ENCODE results near the gene TRIM71. TPM values are rescaled to one million over a fixed set of nuclear protein-coding genes. Genes with fewer than 3 reads are reported as not detected.
"Not testable (repeated sequence)": the region's sequence is repeated elsewhere in the genome, so short reads cannot be mapped to it uniquely, and the experiment has no call there.

Gene TRIM71
- total RNA-seq, 5 donors from 2014 or later (not counting 1 experiment from before 2014, with no cell fraction given), result 0.05 to 0.32 (median 0.29) TPM; not detected in 1

DNA sequence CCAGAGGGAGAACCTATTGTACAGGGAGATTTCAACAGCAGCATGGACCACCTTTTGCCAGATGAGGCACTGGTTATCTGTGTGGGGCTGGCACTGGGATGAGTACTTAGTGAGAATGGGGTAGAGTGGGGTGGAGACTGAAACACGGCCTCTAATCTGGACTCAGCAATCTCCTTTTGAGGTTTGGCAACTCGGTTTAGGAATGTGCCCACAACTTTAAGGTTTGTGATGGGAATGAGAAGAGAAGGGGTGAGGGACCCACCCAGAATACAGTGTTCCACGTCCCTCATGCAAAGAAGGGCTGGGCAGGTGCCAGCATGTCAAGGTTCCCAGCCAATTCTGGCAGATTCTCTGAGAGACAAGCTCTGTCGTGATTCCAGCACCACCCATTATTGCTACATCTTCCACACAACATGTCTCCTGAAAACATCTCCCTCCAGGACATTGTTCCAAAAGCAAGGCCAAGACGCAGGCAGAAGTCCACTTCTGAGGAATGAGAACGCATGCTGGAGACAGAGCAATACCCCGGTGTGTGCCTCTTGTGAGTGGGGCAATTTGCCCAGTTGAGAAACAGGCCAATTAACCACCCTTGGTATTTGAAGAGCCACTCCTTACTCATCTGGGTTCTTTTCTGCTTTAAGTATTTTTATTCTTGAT lies 96.1 kb downstream of the TRIM71 start:
- no peaks in the 10 kb centered on the region for H3K27me3 Mint-ChIP-seq
- ChIA-PET POLR2A (interaction anchor here in 1 of 2 donors (0.6 kb wide), 1 partner anchor 148 kb away, joined by 3 read pairs; no protein-coding TSS in a partner anchor), CTCF (interaction anchor here in 1 of 2 donors (0.6 kb wide), 1 partner anchor 12 kb away, joined by 8 read pairs; no protein-coding TSS in a partner anchor)
- peaks cover 7% of the 10 kb centered on the region for H3K36me3 Mint-ChIP-seq
- Histone ChIP-seq H3K36me3 (ENCODE audit: control insufficient read depth in 2 of 2, extremely low read depth in 1 of 2, insufficient read depth in 1 of 2, low read length in 1 of 2) (no peaks in the 10 kb centered on the region), H3K9me3 (no peaks in the 10 kb centered on the region), H3K4me3 (ENCODE audit: control insufficient read depth in 1 of 2, extremely low read depth in 1 of 2, low read length in 1 of 2) (no peak overlapping the region), H3K4me1 (ENCODE audit: control insufficient read depth in 1 of 2, extremely low read depth in 1 of 2, insufficient read depth in 2 of 2, low read length in 2 of 2) (no peaks in the 10 kb centered on the region), H3K27me3 (replicated peaks in 1 of 2; ENCODE audit: control insufficient read depth in 2 of 2, extremely low read depth in 1 of 2, insufficient read depth in 2 of 2, low read length in 1 of 2) (no peaks in the 10 kb centered on the region), H3K27ac (ENCODE audit: low read length) (no peak overlapping the region)
- no peak overlapping the region for H3K4me3 Mint-ChIP-seq
- H3K27ac Mint-ChIP-seq, result no peak overlapping the region
- no peak for DNase-seq
- H3K9me3 Mint-ChIP-seq, result peaks cover 0 to 12% (median 10%) of the 10 kb centered on the region in 3 donors
- 63% methylated on average over 3 of the region's 7 CpGs for WGBS (ENCODE audit: insufficient coverage)
- H3K4me1 Mint-ChIP-seq, result peaks cover 0 to 9% (median 8%) of the 10 kb centered on the region in 3 donors
- ATAC-seq (replicated peaks in 1 of 4), result no peak

- peaks cover 1 to 4% of the 10 kb centered on the region in 2 donors for H3K27me3 Mint-ChIP-seq
- peaks cover 0 to 12% (median 10%) of the 10 kb centered on the region in 3 donors for H3K9me3 Mint-ChIP-seq
- peaks cover 7% of the 10 kb centered on the region for H3K36me3 Mint-ChIP-seq
- H3K4me1 Mint-ChIP-seq, result no peaks in the 10 kb centered on the region
- H3K4me3 Mint-ChIP-seq, result no peak overlapping the region
- no CpG with 5 or more reads among the region's 2 CpGs for WGBS (ENCODE audit: insufficient coverage)
- no peak for DNase-seq
- Histone ChIP-seq H3K9me3 (no peaks in the 10 kb centered on the region), H3K36me3 (ENCODE audit: control insufficient read depth in 2 of 2, extremely low read depth in 1 of 2, insufficient read depth in 1 of 2, low read length in 1 of 2) (no peaks in the 10 kb centered on the region), H3K4me3 (ENCODE audit: control insufficient read depth in 1 of 2, extremely low read depth in 1 of 2, low read length in 1 of 2) (no peak overlapping the region), H3K4me1 (ENCODE audit: control insufficient read depth in 1 of 2, extremely low read depth in 1 of 2, insufficient read depth in 2 of 2, low read length in 2 of 2) (no peaks in the 10 kb centered on the region), H3K27me3 (replicated peaks in 1 of 2; ENCODE audit: control insufficient read depth in 2 of 2, extremely low read depth in 1 of 2, insufficient read depth in 2 of 2, low read length in 1 of 2) (peaks cover 0 to 3% of the 10 kb centered on the region in 2 experiments), H3K27ac (ENCODE audit: low read length) (no peak overlapping the region)
- ATAC-seq (replicated peaks in 1 of 4), result no peak
- ChIA-PET POLR2A (no interaction called here), CTCF (no interaction called here)
- no peak overlapping the region for H3K27ac Mint-ChIP-seq
These were observed 102.1 kb downstream of the TRIM71 start for GRCh38 chr3:32919920-32920319.

DNA sequence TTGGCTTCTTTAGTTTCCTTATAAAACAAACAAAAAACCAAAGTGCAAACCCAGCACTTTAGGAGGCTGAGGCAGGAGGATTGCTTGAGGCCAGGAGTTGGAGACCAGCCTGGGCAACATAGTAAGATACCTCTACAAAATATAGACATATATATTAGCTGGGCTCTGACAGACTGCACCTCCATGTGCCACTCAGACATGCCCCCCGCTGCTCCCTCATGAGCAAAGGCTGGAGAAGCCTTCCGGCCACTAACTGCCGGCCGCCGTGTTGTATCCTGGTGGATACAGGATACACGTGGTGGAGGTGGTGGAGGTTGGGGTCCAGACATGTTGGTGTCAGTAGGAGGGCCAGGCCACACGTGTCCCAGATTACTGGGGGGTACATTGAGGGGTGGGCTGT lies 104.3 kb downstream of the TRIM71 start:
- no peak overlapping the region for H3K27ac Mint-ChIP-seq
- H3K36me3 Mint-ChIP-seq, result peaks cover 2% of the 10 kb centered on the region
- H3K4me3 Mint-ChIP-seq, result no peak overlapping the region
- Histone ChIP-seq H3K36me3 (ENCODE audit: control insufficient read depth in 2 of 2, extremely low read depth in 1 of 2, insufficient read depth in 1 of 2, low read length in 1 of 2) (no peaks in the 10 kb centered on the region), H3K27ac (ENCODE audit: low read length) (no peak overlapping the region), H3K4me3 (ENCODE audit: control insufficient read depth in 1 of 2, extremely low read depth in 1 of 2, low read length in 1 of 2) (no peak overlapping the region), H3K4me1 (ENCODE audit: control insufficient read depth in 1 of 2, extremely low read depth in 1 of 2, insufficient read depth in 2 of 2, low read length in 2 of 2) (no peaks in the 10 kb centered on the region), H3K9me3 (no peaks in the 10 kb centered on the region), H3K27me3 (replicated peaks in 1 of 2; ENCODE audit: control insufficient read depth in 2 of 2, extremely low read depth in 1 of 2, insufficient read depth in 2 of 2, low read length in 1 of 2) (peaks cover 0 to 3% of the 10 kb centered on the region in 2 experiments)
- WGBS (ENCODE audit: insufficient coverage), result 78% methylated on average over 7 of the region's 7 CpGs
- POLR2A ChIA-PET, result interaction anchor here in 1 of 2 donors (0.6 kb wide), 1 partner anchor 13 kb away, joined by 7 read pairs; no protein-coding TSS in a partner anchor
- peaks cover 0 to 7% (median 4%) of the 10 kb centered on the region in 3 donors for H3K9me3 Mint-ChIP-seq
- no peaks in the 10 kb centered on the region for H3K4me1 Mint-ChIP-seq
- no peak for DNase-seq
- CTCF ChIA-PET, result no interaction called here
- peaks cover 1 to 4% of the 10 kb centered on the region in 2 donors for H3K27me3 Mint-ChIP-seq
- ATAC-seq (replicated peaks in 1 of 4), result no peak

DNA sequence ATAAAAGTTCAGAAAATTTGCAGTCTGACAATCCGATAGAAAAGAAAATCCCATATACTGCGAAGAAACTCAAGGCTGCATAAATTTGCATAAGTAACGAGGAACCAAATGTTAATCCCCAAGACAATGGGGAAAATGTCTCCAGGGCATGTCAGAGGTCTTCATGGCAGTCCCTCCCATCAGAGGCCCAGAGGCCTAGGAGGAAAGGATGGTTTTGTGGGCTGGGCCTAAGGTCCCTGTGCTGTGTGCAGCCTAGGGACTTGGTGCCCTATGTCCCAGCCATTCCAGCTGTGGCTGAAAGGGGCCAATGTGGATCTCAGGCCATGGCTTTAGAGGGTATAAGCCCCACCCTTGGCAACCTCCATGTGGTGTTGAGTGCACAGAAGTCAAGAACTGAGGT lies 112.4 kb downstream of the TRIM71 start:
- Mint-ChIP-seq H3K9me3 (no peaks in the 10 kb centered on the region), H3K4me3 (no peak overlapping the region), H3K36me3 (no peaks in the 10 kb centered on the region), H3K27me3 (peaks cover 9 to 14% of the 10 kb centered on the region in 2 donors), H3K4me1 (no peaks in the 10 kb centered on the region), H3K27ac (no peak overlapping the region)
- Histone ChIP-seq H3K36me3 (ENCODE audit: control insufficient read depth in 2 of 2, extremely low read depth in 1 of 2, insufficient read depth in 1 of 2, low read length in 1 of 2) (no peaks in the 10 kb centered on the region), H3K9me3 (no peaks in the 10 kb centered on the region), H3K27me3 (replicated peaks in 1 of 2; ENCODE audit: control insufficient read depth in 2 of 2, extremely low read depth in 1 of 2, insufficient read depth in 2 of 2, low read length in 1 of 2) (peaks cover 0 to 6% of the 10 kb centered on the region in 2 experiments), H3K4me1 (ENCODE audit: control insufficient read depth in 1 of 2, extremely low read depth in 1 of 2, insufficient read depth in 2 of 2, low read length in 2 of 2) (no peaks in the 10 kb centered on the region), H3K4me3 (ENCODE audit: control insufficient read depth in 1 of 2, extremely low read depth in 1 of 2, low read length in 1 of 2) (no peak overlapping the region), H3K27ac (ENCODE audit: low read length) (no peak overlapping the region)
- no peak for DNase-seq
- 100% methylated on average over 2 of the region's 3 CpGs for WGBS (ENCODE audit: insufficient coverage)
- ChIA-PET CTCF (no interaction called here), POLR2A (no interaction called here)
- no peak for ATAC-seq (replicated peaks in 1 of 4)

- H3K27ac Mint-ChIP-seq; H3K36me3 ChIP-seq (ENCODE audit: control insufficient read depth in 2 of 2, extremely low read depth in 1 of 2, insufficient read depth in 1 of 2, low read length in 1 of 2); DNase-seq; H3K27me3 ChIP-seq (replicated peaks in 1 of 2; ENCODE audit: control insufficient read depth in 2 of 2, extremely low read depth in 1 of 2, insufficient read depth in 2 of 2, low read length in 1 of 2); H3K9me3 Mint-ChIP-seq; POLR2A ChIA-PET; H3K27ac ChIP-seq (ENCODE audit: low read length); H3K9me3 ChIP-seq; H3K4me1 ChIP-seq (ENCODE audit: control insufficient read depth in 1 of 2, extremely low read depth in 1 of 2, insufficient read depth in 2 of 2, low read length in 2 of 2); H3K4me3 ChIP-seq (ENCODE audit: control insufficient read depth in 1 of 2, extremely low read depth in 1 of 2, low read length in 1 of 2); H3K4me3 Mint-ChIP-seq; H3K4me1 Mint-ChIP-seq; ATAC-seq (replicated peaks in 1 of 4); H3K36me3 Mint-ChIP-seq: not testable (repeated sequence)
- H3K27me3 Mint-ChIP-seq, result peaks cover 9 to 14% of the 10 kb centered on the region in 2 donors
- CTCF ChIA-PET, result interaction anchor here in 1 of 2 donors (1.0 kb wide), 1 partner anchor 143 kb away, joined by 3 read pairs; no protein-coding TSS in a partner anchor
- 57% methylated on average over 1 of the region's 2 CpGs for WGBS (ENCODE audit: insufficient coverage)
These were observed 113.5 kb downstream of the TRIM71 start for GRCh38 chr3:32931273-32931672.

DNA sequence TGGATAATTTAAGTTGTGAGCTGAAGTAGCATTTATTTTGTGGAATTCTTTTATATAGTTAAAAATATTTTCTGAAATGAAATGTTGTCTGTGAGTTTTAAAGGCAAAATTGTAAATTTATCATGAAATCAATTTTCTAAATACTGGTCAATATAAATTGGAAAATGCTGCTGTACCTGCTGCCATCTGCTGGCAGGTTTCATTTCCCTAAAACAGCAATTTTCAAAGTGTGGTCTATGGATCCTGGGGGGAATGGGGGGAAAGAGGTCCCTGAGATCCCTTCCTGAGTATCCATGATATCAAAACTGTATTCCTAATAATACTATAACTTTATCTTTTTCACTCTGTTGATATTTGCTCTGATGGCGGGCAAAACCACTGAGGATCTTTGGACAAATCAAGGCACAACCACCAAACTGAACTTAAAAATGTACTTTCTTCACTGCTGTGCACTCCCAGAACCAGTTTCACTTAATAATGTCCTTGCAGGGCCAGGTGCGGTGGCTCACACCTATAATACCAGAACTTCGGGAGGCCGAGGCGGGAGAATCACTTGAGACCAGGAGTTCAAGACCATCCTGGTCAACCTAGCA lies 116.4 kb downstream of the TRIM71 start:
- Mint-ChIP-seq H3K4me1 (no peaks in the 10 kb centered on the region), H3K9me3 (no peaks in the 10 kb centered on the region), H3K36me3 (no peaks in the 10 kb centered on the region), H3K4me3 (no peak overlapping the region), H3K27me3 (peaks cover 0 to 10% of the 10 kb centered on the region in 2 donors), H3K27ac (no peak overlapping the region)
- ChIA-PET CTCF (interaction anchor here (0.6 to 1.2 kb wide), 5 partner anchors 28 to 748 kb away, joined by 3 to 4 read pairs (median 3); no protein-coding TSS in a partner anchor), POLR2A (no interaction called here)
- WGBS (ENCODE audit: insufficient coverage), result 80% methylated on average over 2 of the region's 5 CpGs
- ATAC-seq (replicated peaks in 1 of 4) (no peak), DNase-seq (peak in 3 of 35 experiments; percentile 7 to 49 (median 22))
- Histone ChIP-seq H3K27me3 (replicated peaks in 1 of 2; ENCODE audit: control insufficient read depth in 2 of 2, extremely low read depth in 1 of 2, insufficient read depth in 2 of 2, low read length in 1 of 2) (peaks cover 0 to 9% of the 10 kb centered on the region in 2 experiments), H3K9me3 (no peaks in the 10 kb centered on the region), H3K27ac (ENCODE audit: low read length) (no peak overlapping the region), H3K36me3 (ENCODE audit: control insufficient read depth in 2 of 2, extremely low read depth in 1 of 2, insufficient read depth in 1 of 2, low read length in 1 of 2) (no peaks in the 10 kb centered on the region), H3K4me3 (ENCODE audit: control insufficient read depth in 1 of 2, extremely low read depth in 1 of 2, low read length in 1 of 2) (no peak overlapping the region), H3K4me1 (ENCODE audit: control insufficient read depth in 1 of 2, extremely low read depth in 1 of 2, insufficient read depth in 2 of 2, low read length in 2 of 2) (no peaks in the 10 kb centered on the region)

Data from T-cell (primary cell).